Tibial nerve (tissue), 4 donors: ENCODE measurements around the gene NDST1. TPM values are rescaled to one million over a fixed set of nuclear protein-coding genes. Genes with fewer than 3 reads are reported as not detected.
A peak's percentile ranks its signal among the peaks of the same experiment; 100 is the strongest.

Experiments
- DNase-seq, 2 donors: peaks; one replicate each; pipeline ENCODE4 v3.0.0-alpha.2; 2019; ENCODE audit warnings: low spot score in 2 of 2
- H3K27ac ChIP-seq, 4 donors: fragments of 200-600 bp; sonication (generic) in 3 of 4; one replicate each; pipeline ENCODE4 v1.5.1; 2017 to 2019; ENCODE audit warnings: mild to moderate bottlenecking in 1 of 4
- H3K27me3 ChIP-seq, 2 donors: fragments of 200-600 bp; sonication (generic) in 1 of 2; one replicate each; pipeline versions ENCODE4 v1.5.1 to v1.6.0; 2017 to 2019
- H3K36me3 ChIP-seq, 3 donors: fragments of 200-600 bp; sonication (generic); one replicate each; pipeline ENCODE4 v1.5.1; 2018 to 2019
- H3K4me1 ChIP-seq, 4 donors: fragments of 200-600 bp; sonication (generic) in 3 of 4; one replicate each; pipeline ENCODE4 v1.5.1; 2017 to 2019
- H3K4me3 ChIP-seq, 4 donors: fragments of 200-600 bp; sonication (generic) in 3 of 4; one replicate each; pipeline ENCODE4 v1.5.1; 2017 to 2019; ENCODE audit warnings: mild to moderate bottlenecking in 1 of 4, moderate library complexity in 1 of 4
- H3K9me3 ChIP-seq, 4 donors: fragments of 200-600 bp; sonication (generic) in 3 of 4; one replicate each; pipeline ENCODE4 v1.5.1; 2017 to 2019
- CTCF ChIP-seq, 5 experiments: fragments of 200-600 bp in 3 of 5; fragments of 450-650 bp in 2 of 5; sonication (generic) in 3 of 5; IDR thresholded peaks; one replicate each; pipeline ENCODE4 v1.5.1; 2016 to 2019; ENCODE audit warnings: antibody characterized with exemption in 5 of 5, mild to moderate bottlenecking in 3 of 5, moderate library complexity in 2 of 5
- EP300 ChIP-seq, 2 donors: sonication (generic); formaldehyde crosslinking; IDR thresholded peaks; one replicate each; pipeline ENCODE4 v1.6.1; 2017; ENCODE audit warnings: antibody characterized with exemption in 2 of 2, mild to moderate bottlenecking in 1 of 2
- POLR2A ChIP-seq, 2 donors: fragments of 450-650 bp; IDR thresholded peaks; one replicate each; pipeline ENCODE4 v1.6.1; 2017; ENCODE audit warnings: antibody characterized with exemption in 2 of 2, mild to moderate bottlenecking in 2 of 2, moderate library complexity in 2 of 2
- WGBS, 2 donors: methylation state at CpG; one replicate each; pipeline ENCODE4 v1.1.5; 2018; 5-methylcytosine and 5-hydroxymethylcytosine counted together
- total RNA-seq, 4 donors: library from RNA; depleted of rRNA; stranded (reverse); fragments of >200 nt; gene quantifications; one replicate each; pipeline ENCODE4 v1.1.0, GENCODE V29; 2016

NDST1 gene
- total RNA-seq, 4 donors from 2014 or later: 53.2 to 137 (median 104) TPM

GRCh38 chr5:150599917-150600511 is 92.1 kb downstream of the NDST1 start:
- Histone ChIP-seq H3K36me3 (no peaks in the 10 kb centered on the region), H3K4me1 (peaks cover 0 to 32% (median 13%) of the 10 kb centered on the region in 4 donors), H3K4me3 (no peak overlapping the region), H3K27ac (peak overlapping the region in 3 of 4 donors; percentile 45 to 75 (median 67)), H3K9me3 (no peaks in the 10 kb centered on the region), H3K27me3 (no peaks in the 10 kb centered on the region)
- 28 to 36% methylated on average over 5 to 11 of the region's 11 CpGs for WGBS, 2 donors
- TF ChIP-seq POLR2A (IDR thresholded peaks at IDR 0.05): no peak
- TF ChIP-seq EP300 (IDR thresholded peaks at IDR 0.05): no peak
- TF ChIP-seq CTCF (IDR thresholded peaks at IDR 0.05): no peak
- peak; percentile 40 to 45 for DNase-seq

- no peaks in the 10 kb centered on the region for H3K27me3 ChIP-seq
- no peaks in the 10 kb centered on the region for H3K36me3 ChIP-seq
- no peaks in the 10 kb centered on the region for H3K9me3 ChIP-seq
- DNase-seq: no peak
- H3K4me3 ChIP-seq: peak overlapping the region in 1 of 4 donors; percentile 23
- peaks cover 0 to 26% (median 13%) of the 10 kb centered on the region in 4 donors for H3K4me1 ChIP-seq
- no peak for TF ChIP-seq CTCF (IDR thresholded peaks at IDR 0.05)
- TF ChIP-seq EP300 (IDR thresholded peaks at IDR 0.05): no peak
- TF ChIP-seq POLR2A (IDR thresholded peaks at IDR 0.05): no peak
- peak overlapping the region; percentile 23 to 75 (median 56) for H3K27ac ChIP-seq
- 31 to 45% methylated on average over 21 to 25 of the region's 25 CpGs for WGBS, 2 donors
Observed at GRCh38 chr5:150600616-150601490, 92.9 kb downstream of the NDST1 start.

- Histone ChIP-seq H3K9me3 (no peaks in the 10 kb centered on the region), H3K4me1 (peaks cover 0 to 26% (median 13%) of the 10 kb centered on the region in 4 donors), H3K4me3 (peak overlapping the region in 1 of 4 donors; percentile 23), H3K36me3 (no peaks in the 10 kb centered on the region), H3K27me3 (no peaks in the 10 kb centered on the region), H3K27ac (peak overlapping the region in 3 of 4 donors; percentile 23 to 75 (median 67))
- TF ChIP-seq EP300 (IDR thresholded peaks at IDR 0.05): no peak
- TF ChIP-seq CTCF (IDR thresholded peaks at IDR 0.05): no peak
- TF ChIP-seq POLR2A (IDR thresholded peaks at IDR 0.05): no peak
- WGBS, 2 donors: 68% methylated on average over 15 to 16 of the region's 16 CpGs
- no peak for DNase-seq
Observed at GRCh38 chr5:150601491-150602345, 93.8 kb downstream of the NDST1 start.

GRCh38 chr5:150603052-150603451 is 95.1 kb downstream of the NDST1 start:
- DNase-seq: no peak
- WGBS, 2 donors: 48 to 67% methylated on average over 4 of the region's 4 CpGs
- H3K27ac ChIP-seq: peak overlapping the region in 2 of 4 donors; percentile 16 to 20
- no peak overlapping the region for H3K4me3 ChIP-seq
- H3K36me3 ChIP-seq: no peaks in the 10 kb centered on the region
- H3K27me3 ChIP-seq: no peaks in the 10 kb centered on the region
- TF ChIP-seq EP300 (IDR thresholded peaks at IDR 0.05) (no peak), POLR2A (IDR thresholded peaks at IDR 0.05) (no peak), CTCF (IDR thresholded peaks at IDR 0.05) (no peak)
- H3K4me1 ChIP-seq: peaks cover 0 to 26% (median 13%) of the 10 kb centered on the region in 4 donors
- H3K9me3 ChIP-seq: no peaks in the 10 kb centered on the region
